Psoas muscle (tissue), 8 donors: ENCODE measurements around the gene EYS. TPM values are rescaled to one million over a fixed set of nuclear protein-coding genes. Genes with fewer than 3 reads are reported as not detected.
"Not testable (repeated sequence)": the region's sequence is repeated elsewhere in the genome, so short reads cannot be mapped to it uniquely, and the experiment has no call there.

Source experiments
- ATAC-seq, 4 donors: fragments of 200-7000 bp; cut with Tn5 transposase; one replicate each; pipeline ENCODE4 v1.9.1; 2020; ENCODE audit warnings: moderate library complexity in 3 of 4, mild to moderate bottlenecking in 2 of 4
- DNase-seq, 2 donors: peaks; one replicate each; pipeline ENCODE4 v3.0.0-alpha.2; 2020
- H3K27ac ChIP-seq: fragments of 200-600 bp; one replicate; pipeline ENCODE4 v1.8.0; 2022
- H3K27me3 ChIP-seq, 3 donors: fragments of 200-600 bp in 1 of 3; one replicate each; pipeline versions ENCODE4 v1.6.1 to v1.8.0; 2013 to 2022; ENCODE audit warnings: low read length in 2 of 3, mild to moderate bottlenecking in 2 of 3, moderate library complexity in 1 of 3; ENCODE audit not compliant: insufficient read depth in 3 of 3
- H3K36me3 ChIP-seq, 2 donors: fragments of 200-600 bp in 1 of 2; one replicate each; pipeline versions ENCODE4 v1.6.1 to v1.8.0; 2013 to 2022; ENCODE audit warnings: low read depth in 1 of 2, mild to moderate bottlenecking in 1 of 2, moderate library complexity in 1 of 2; ENCODE audit not compliant: insufficient read depth in 1 of 2
- H3K4me1 ChIP-seq: fragments of 200-600 bp; one replicate; pipeline ENCODE4 v1.8.0; 2022
- H3K4me3 ChIP-seq: fragments of 200-600 bp; one replicate; pipeline ENCODE4 v1.8.0; 2022; ENCODE audit warnings: mild to moderate bottlenecking
- H3K9me3 ChIP-seq: fragments of 200-600 bp; one replicate; pipeline ENCODE4 v1.8.0; 2022
- CTCF ChIP-seq: fragments of 200-600 bp; IDR thresholded peaks from one replicate; pipeline ENCODE4 v1.8.0; 2022; ENCODE audit warnings: antibody characterized with exemption
- WGBS, 3 donors: extraction: QIAGEN DNeasy Blood & Tissue Kit; methylation state at CpG; one replicate each; pipeline versions ENCODE4 v1.1.6 to v1.1.7; 2013; 5-methylcytosine and 5-hydroxymethylcytosine counted together
- intact Hi-C, 2 donors: fragments of 100-400 bp; cut with DNase I; formaldehyde crosslinking; loops; one replicate each; pipeline versions ENCODE4 v1.11.0 to v1.14.2; 2022
- polyA plus RNA-seq, 3 donors: library from polyadenylated mRNA; stranded (reverse); fragments of 200-250 nt; gene quantifications; one replicate each; pipeline ENCODE4 v1.2.3, GENCODE V29; 2013
- total RNA-seq, 4 donors: library from RNA; stranded (reverse); fragmentation: NEBNext Ultra II Directional in 2 of 4; extraction: Animal tissue kit (Norgen Biotek cat#: 25700) in 2 of 4; gene quantifications; one replicate each; pipeline versions ENCODE4 v1.2.1 to v1.2.4, GENCODE V29; 2021 to 2023
- donor health status: healthy with polysubstance abuse.
- donor health status: DM: no; HTN: no; CAD: no; lungs with moderate emphysema.
- donor health status: Bipolar disorder and iron deficiency.
- donor health status: healthy.
- donor health status: DM: yes; HTN: yes; CAD: no.
- donor health status: DM: no; HTN: no; CAD: no.
- donor health status: DM: no; HTN: no; CAD: no.
- donor health status: DM: yes; HTN: yes; CAD: no.

Gene EYS
- total and polyA plus RNA-seq, 7 donors: under 0.01 TPM; not detected in 6

- no peak overlapping the region for H3K4me3 ChIP-seq
- no peaks in the 10 kb centered on the region for H3K9me3 ChIP-seq
- H3K27me3 ChIP-seq: no peaks in the 10 kb centered on the region
- ATAC-seq (no peak), DNase-seq (no peak)
- H3K27ac ChIP-seq: no peak overlapping the region
- H3K4me1 ChIP-seq: no peaks in the 10 kb centered on the region
- 41 to 83% (median 76%) methylated on average over 3 of the region's 3 CpGs for WGBS, 3 donors
- no peaks in the 10 kb centered on the region for H3K36me3 ChIP-seq
- intact Hi-C loops: no loop called here
- TF ChIP-seq CTCF: no peak
Measured at GRCh38 chr6:65531533-65531932, 175.5 kb downstream of the EYS start.

- H3K36me3 ChIP-seq: no peaks in the 10 kb centered on the region
- H3K27me3 ChIP-seq: no peaks in the 10 kb centered on the region
- ATAC-seq: no peak
- WGBS, 3 donors: 77 to 89% (median 78%) methylated on average over 2 of the region's 2 CpGs
- H3K9me3 ChIP-seq: no peaks in the 10 kb centered on the region
- TF ChIP-seq CTCF: no peak
- H3K4me3 ChIP-seq: no peak overlapping the region
- no peak for DNase-seq
- intact Hi-C loops: no loop called here
- no peaks in the 10 kb centered on the region for H3K4me1 ChIP-seq
- H3K27ac ChIP-seq: no peak overlapping the region
Measured at GRCh38 chr6:65524232-65524631, 182.8 kb downstream of the EYS start.

- 71 to 82% (median 78%) methylated on average over 4 of the region's 4 CpGs for WGBS, 3 donors
- no peak overlapping the region for H3K27ac ChIP-seq
- ATAC-seq: no peak
- H3K27me3 ChIP-seq: no peaks in the 10 kb centered on the region
- no peaks in the 10 kb centered on the region for H3K4me1 ChIP-seq
- no peak overlapping the region for H3K4me3 ChIP-seq
- TF ChIP-seq CTCF: no peak
- no peaks in the 10 kb centered on the region for H3K9me3 ChIP-seq
- no peak for DNase-seq
- intact Hi-C loops: no loop called here
- no peaks in the 10 kb centered on the region for H3K36me3 ChIP-seq
Measured at GRCh38 chr6:65505736-65506135, 201.3 kb downstream of the EYS start.

- 69 to 74% (median 71%) methylated on average over 2 of the region's 2 CpGs for WGBS, 3 donors
- Histone ChIP-seq H3K27ac (no peak overlapping the region), H3K27me3 (no peaks in the 10 kb centered on the region), H3K4me1 (no peaks in the 10 kb centered on the region), H3K9me3 (no peaks in the 10 kb centered on the region), H3K36me3 (no peaks in the 10 kb centered on the region), H3K4me3 (no peak overlapping the region)
- DNase-seq: no peak
- intact Hi-C loops: no loop called here
- no peak for ATAC-seq
- no peak for TF ChIP-seq CTCF
Measured at GRCh38 chr6:65501045-65501444, 206.0 kb downstream of the EYS start.

- H3K9me3 ChIP-seq, intact Hi-C loops: not testable (repeated sequence)
Measured at GRCh38 chr6:65483652-65484051, 223.4 kb downstream of the EYS start.

More at GRCh38 chr6:65483652-65484051, 223.4 kb downstream of the EYS start:
- not testable (repeated sequence) for H3K4me1 ChIP-seq, H3K4me3 ChIP-seq, ATAC-seq, H3K36me3 ChIP-seq, H3K27me3 ChIP-seq, H3K27ac ChIP-seq, DNase-seq
- WGBS, 3 donors: 76 to 93% (median 87%) methylated on average over 7 of the region's 7 CpGs
